ENCODE data around the gene EEIG2. TPM values are rescaled to one million over a fixed set of nuclear protein-coding genes. Genes with fewer than 3 reads are reported as not detected.

The EEIG2 gene
- total RNA-seq, 2 donors from 2014 or later, result 7.0 to 9.2 TPM

DNA sequence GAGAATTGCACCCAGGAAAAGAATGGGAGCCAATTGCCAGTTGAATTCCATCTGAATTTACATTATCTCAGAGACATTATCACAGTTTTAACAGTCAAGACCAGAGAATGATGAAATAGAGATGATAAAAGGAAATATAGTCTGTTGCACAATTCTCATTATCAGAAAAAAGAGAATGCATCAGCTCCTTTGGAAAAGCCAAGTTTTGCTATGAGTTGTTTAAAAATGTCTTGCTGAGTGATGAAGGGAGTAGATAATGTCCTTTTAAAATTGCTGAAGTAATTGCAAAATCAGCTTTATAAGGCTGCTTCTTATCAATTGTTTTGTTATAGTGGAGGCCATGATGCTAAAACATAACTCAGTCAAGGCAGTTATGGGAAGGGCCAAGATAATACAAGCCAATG, 37.9 kb upstream of the EEIG2 start:
- no peaks in the 10 kb centered on the region for H3K4me1 ChIP-seq
- no peak for TF ChIP-seq POLR2A (IDR thresholded peaks at IDR 0.05)
- no peak for TF ChIP-seq CTCF (IDR thresholded peaks at IDR 0.05)
- ATAC-seq (no peak), DNase-seq (no peak)
- H3K27ac ChIP-seq, result no peak overlapping the region
- H3K36me3 ChIP-seq (replicated peaks in 1 of 2; ENCODE audit: insufficient read depth in 1 of 2, low read depth in 2 of 2), result no peaks in the 10 kb centered on the region
- no peak overlapping the region for H3K4me3 ChIP-seq
- H3K9me3 ChIP-seq, result no peaks in the 10 kb centered on the region
- H3K27me3 ChIP-seq, result no peaks in the 10 kb centered on the region
- intact Hi-C loops (cut with DNase I), result no loop called here

GRCh38 chr1:108523829-108524228, 36.1 kb upstream of the EEIG2 start:
- Histone ChIP-seq H3K9me3 (no peaks in the 10 kb centered on the region), H3K4me1 (no peaks in the 10 kb centered on the region), H3K27me3 (no peaks in the 10 kb centered on the region), H3K4me3 (no peak overlapping the region), H3K27ac (no peak overlapping the region), H3K36me3 (replicated peaks in 1 of 2; ENCODE audit: insufficient read depth in 1 of 2, low read depth in 2 of 2) (no peaks in the 10 kb centered on the region)
- intact Hi-C loops (cut with DNase I), result no loop called here
- no peak for DNase-seq
- TF ChIP-seq CTCF (IDR thresholded peaks at IDR 0.05) (no peak), POLR2A (IDR thresholded peaks at IDR 0.05) (no peak)
- no peak for ATAC-seq

DNA sequence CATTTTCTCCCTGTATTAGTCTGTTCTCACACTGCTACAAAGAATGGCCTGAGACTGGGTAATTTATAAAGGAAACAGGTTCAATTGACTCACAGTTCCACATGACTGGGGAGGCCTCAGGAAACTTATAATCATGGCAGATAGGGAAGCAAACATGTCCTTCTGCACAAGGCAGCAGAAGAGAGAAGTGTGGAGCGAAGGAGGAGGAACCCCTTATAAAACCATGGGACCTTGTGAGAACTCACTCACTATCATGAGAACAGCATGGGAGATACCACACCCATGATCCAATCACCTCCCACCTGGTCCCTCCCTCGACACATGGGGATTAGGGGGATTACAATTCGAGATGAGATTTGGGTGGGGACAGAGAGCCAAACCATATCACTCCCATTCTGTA, 35.2 kb upstream of the EEIG2 start:
- no peaks in the 10 kb centered on the region for H3K27me3 ChIP-seq
- H3K4me1 ChIP-seq, result no peaks in the 10 kb centered on the region
- TF ChIP-seq POLR2A (IDR thresholded peaks at IDR 0.05), result no peak
- no peak for TF ChIP-seq CTCF (IDR thresholded peaks at IDR 0.05)
- ATAC-seq (no peak), DNase-seq (no peak)
- H3K9me3 ChIP-seq, result no peaks in the 10 kb centered on the region
- WGBS, 2 donors, result 85 to 96% methylated on average over 3 of the region's 3 CpGs
- intact Hi-C loops (cut with DNase I), result no loop called here
- no peak overlapping the region for H3K4me3 ChIP-seq
- H3K36me3 ChIP-seq (replicated peaks in 1 of 2; ENCODE audit: insufficient read depth in 1 of 2, low read depth in 2 of 2), result no peaks in the 10 kb centered on the region
- H3K27ac ChIP-seq, result no peak overlapping the region

DNA sequence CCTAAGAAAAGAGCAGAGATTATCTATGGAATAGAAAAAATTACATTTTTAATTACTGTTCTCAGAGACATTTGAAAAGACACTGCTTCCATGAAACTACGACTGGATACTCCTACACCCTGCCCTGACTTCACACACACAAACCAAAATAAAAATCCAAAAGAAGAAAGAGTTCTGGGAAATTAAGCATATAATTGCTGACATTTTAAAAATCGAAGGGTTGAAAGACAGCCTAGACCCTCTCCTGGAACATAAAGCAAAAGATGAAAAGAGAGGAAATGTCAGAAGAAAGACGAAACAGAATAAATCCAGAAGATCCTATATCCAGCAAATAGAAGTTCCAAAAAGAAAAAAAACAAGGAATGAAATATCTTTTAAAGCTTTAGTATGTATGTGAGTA, 32.8 kb upstream of the EEIG2 start:
- no peak overlapping the region for H3K27ac ChIP-seq
- TF ChIP-seq POLR2A (IDR thresholded peaks at IDR 0.05) (no peak), CTCF (IDR thresholded peaks at IDR 0.05) (no peak)
- H3K4me3 ChIP-seq, result no peak overlapping the region
- no peaks in the 10 kb centered on the region for H3K27me3 ChIP-seq
- intact Hi-C loops (cut with DNase I), result no loop called here
- no peaks in the 10 kb centered on the region for H3K9me3 ChIP-seq
- 60 to 73% methylated on average over 3 of the region's 3 CpGs for WGBS, 2 donors
- ATAC-seq (no peak), DNase-seq (no peak)
- H3K36me3 ChIP-seq (replicated peaks in 1 of 2; ENCODE audit: insufficient read depth in 1 of 2, low read depth in 2 of 2), result no peaks in the 10 kb centered on the region
- H3K4me1 ChIP-seq, result peaks cover 15% of the 10 kb centered on the region

- Histone ChIP-seq H3K4me1 (peaks cover 20% of the 10 kb centered on the region), H3K9me3 (no peaks in the 10 kb centered on the region), H3K4me3 (no peak overlapping the region), H3K27ac (no peak overlapping the region), H3K27me3 (no peaks in the 10 kb centered on the region), H3K36me3 (replicated peaks in 1 of 2; ENCODE audit: insufficient read depth in 1 of 2, low read depth in 2 of 2) (no peaks in the 10 kb centered on the region)
- intact Hi-C loops (cut with DNase I), result no loop called here
- no peak for TF ChIP-seq POLR2A (IDR thresholded peaks at IDR 0.05)
- TF ChIP-seq CTCF (IDR thresholded peaks at IDR 0.05), result no peak
- DNase-seq, result no peak
- no peak for ATAC-seq
- WGBS, 2 donors, result 78 to 98% methylated on average over 2 of the region's 2 CpGs
Measured at GRCh38 chr1:108527837-108528236, 32.1 kb upstream of the EEIG2 start.

All from body of pancreas (tissue), 4 donors.